VCaP (cell line): ENCODE measurements around the gene MRFAP1.

ENCODE experiments used
- H3K27ac ChIP-seq: fragments of 450-650 bp; 2 replicates; pipeline ENCODE4 v1.5.1; 2017
- TF ChIP-seq, protein P1 (sequence below): fragments of 450-650 bp; conservative IDR thresholded peaks from 2 replicates; pipeline ENCODE4 v1.5.1; 2017; ENCODE audit warnings: mild to moderate bottlenecking, moderate library complexity

The MRFAP1 gene

GRCh38 chr4:6612961-6613675 is 27.4 kb upstream of the MRFAP1 start:
- no peak overlapping the region for H3K27ac ChIP-seq
- TF ChIP-seq, protein P1, sequence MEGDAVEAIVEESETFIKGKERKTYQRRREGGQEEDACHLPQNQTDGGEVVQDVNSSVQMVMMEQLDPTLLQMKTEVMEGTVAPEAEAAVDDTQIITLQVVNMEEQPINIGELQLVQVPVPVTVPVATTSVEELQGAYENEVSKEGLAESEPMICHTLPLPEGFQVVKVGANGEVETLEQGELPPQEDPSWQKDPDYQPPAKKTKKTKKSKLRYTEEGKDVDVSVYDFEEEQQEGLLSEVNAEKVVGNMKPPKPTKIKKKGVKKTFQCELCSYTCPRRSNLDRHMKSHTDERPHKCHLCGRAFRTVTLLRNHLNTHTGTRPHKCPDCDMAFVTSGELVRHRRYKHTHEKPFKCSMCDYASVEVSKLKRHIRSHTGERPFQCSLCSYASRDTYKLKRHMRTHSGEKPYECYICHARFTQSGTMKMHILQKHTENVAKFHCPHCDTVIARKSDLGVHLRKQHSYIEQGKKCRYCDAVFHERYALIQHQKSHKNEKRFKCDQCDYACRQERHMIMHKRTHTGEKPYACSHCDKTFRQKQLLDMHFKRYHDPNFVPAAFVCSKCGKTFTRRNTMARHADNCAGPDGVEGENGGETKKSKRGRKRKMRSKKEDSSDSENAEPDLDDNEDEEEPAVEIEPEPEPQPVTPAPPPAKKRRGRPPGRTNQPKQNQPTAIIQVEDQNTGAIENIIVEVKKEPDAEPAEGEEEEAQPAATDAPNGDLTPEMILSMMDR: no peak

- TF ChIP-seq, protein P1: no peak
Observed at GRCh38 chr4:6613676-6614651, 26.5 kb upstream of the MRFAP1 start.

DNA sequence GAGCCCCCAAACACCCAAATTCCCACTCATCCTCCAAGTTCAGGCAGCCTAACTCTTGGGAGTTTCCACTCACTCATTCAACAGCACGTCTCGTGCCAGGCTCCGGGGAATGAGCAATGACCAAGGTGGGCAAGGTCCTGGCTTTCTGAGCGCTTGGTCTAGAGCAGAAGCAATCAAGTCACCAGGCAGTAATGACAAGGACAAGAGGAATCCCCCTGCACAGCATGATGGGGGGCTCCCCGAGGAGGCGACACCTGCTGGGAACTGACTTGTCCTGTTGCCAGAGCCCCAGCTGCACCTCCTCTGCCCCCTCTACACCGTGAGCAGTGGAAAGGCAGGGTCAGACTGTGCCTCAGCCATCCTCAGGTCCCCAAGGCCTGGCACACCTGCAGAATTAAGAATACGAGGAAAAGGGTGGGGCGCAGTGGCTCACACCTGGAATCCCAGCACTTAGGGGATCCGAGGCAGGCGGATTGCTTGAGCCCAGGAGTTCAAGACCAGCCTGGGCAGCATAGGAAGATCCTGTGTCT is 25.7 kb upstream of the MRFAP1 start:
- no peak overlapping the region for H3K27ac ChIP-seq
- TF ChIP-seq, protein P1: no peak

More at GRCh38 chr4:6613676-6614651, 26.5 kb upstream of the MRFAP1 start:
- no peak overlapping the region for H3K27ac ChIP-seq

DNA sequence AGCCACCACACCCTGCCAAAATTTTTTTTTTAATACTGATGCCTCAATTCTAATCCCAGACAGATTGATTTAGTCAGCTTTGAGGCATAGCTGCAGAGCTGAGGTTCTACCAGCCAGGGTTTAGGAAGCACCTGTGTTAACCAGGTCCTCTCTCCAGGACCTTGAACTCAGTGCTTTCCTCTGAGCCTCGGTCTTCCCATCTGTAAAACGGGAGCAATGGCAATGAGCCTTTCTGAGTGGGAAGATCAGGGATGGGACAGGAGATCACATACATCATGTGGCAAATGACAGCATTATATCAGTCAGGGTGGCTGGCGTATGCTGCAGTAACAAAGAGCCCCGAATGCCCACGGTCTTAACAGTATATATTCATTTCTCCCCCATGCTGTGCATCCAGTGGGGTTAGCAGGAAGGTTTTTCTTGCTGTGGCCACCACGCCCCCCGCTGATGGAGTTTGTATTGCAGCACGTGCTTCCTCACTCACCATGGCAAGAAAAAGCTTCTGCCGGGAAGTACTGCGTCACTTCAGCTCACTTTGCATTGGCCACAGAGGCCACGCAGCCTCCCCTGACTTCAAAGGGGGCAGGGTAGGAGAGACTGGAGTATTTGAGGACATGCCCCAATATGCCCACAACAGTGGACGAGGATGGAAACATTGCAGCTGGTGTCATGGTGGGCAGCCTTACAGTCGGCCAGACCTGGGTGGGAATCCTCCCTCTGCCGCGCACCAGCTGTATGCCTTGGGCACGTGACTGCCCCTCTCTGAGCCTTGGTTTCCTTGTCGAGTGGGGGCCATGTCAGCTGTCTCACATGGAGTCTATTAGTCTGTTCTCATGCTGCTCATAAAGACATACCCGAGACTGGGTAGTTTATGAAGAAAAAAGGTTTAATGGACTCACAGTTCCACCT is 24.1 kb upstream of the MRFAP1 start:
- TF ChIP-seq, protein P1: no peak
- no peak overlapping the region for H3K27ac ChIP-seq

DNA sequence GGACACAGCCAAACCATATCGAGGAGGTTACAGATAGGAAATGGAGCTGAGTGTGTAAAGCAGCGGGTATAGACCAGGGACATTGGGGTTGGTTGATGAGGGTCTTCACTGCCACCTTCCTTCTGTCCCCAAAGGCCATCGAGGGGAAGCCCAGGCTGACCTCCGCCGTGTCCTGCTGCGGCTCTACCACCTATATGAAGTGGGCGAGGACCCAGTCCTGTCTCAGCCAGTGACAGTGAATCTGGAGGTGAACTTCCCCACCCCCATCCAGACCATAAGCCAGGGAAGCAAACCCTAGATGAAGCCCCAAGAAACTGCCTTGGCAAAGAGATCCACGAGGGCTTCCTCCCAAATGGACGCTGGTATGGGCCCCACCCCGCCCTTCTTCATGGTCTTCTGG is 23.2 kb upstream of the MRFAP1 start:
- H3K27ac ChIP-seq: no peak overlapping the region
- TF ChIP-seq, protein P1: no peak

DNA sequence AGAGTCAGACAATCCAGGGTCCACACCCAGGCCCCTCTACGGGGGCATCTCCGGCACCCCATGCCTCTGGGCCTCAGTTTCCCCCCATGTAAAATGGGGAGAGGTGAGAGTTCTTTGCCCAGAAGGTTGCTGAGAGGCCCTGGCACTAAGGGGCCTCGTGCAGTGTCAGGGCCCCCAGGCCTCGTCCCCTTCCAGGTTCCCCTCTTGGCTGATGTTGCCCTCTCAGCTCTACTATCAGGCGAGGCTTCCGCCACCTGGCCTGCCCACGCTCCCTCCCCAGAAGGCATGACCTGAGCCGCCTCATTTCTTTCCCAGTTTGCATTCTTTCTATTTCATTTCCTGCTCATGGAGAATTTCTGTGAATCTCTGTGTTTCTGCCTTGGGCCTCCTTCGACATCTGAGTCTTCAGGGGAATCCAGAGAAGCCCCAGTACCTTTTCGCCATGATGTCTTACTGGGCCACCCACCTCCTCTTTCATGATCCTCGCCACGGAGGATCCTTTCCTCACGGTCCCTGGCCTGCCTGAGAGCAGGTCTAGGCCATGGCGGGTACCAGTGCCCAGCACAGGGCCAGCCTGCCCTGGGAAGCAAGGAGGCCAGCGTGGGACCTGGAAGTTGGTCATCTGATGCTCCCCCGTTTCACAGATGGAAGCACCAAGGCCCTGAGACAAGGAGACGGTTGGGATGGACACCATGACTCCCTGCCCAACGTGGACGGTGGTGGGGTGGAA is 21.9 kb upstream of the MRFAP1 start:
- H3K27ac ChIP-seq: no peak overlapping the region
- TF ChIP-seq, protein P1: no peak
